Left ventricle myocardium inferior (tissue), 1 donor: ENCODE results near the gene PGLYRP4. TPM values are rescaled to one million over a fixed set of nuclear protein-coding genes. Genes with fewer than 3 reads are reported as not detected.

ENCODE experiments used
- DNase-seq: peaks from one replicate; pipeline ENCODE4 v3.0.0-alpha.2; 2020
- H3K27ac ChIP-seq: fragments of 200-600 bp; replicated peaks from 2 replicates; pipeline ENCODE4 v1.8.0; 2021
- H3K27me3 ChIP-seq: fragments of 200-600 bp; 2 replicates; pipeline ENCODE4 v1.8.0; 2021; ENCODE audit warnings: low read depth
- H3K36me3 ChIP-seq: fragments of 200-600 bp; 2 replicates; pipeline ENCODE4 v1.8.0; 2021
- H3K4me1 ChIP-seq: fragments of 200-600 bp; 2 replicates; pipeline ENCODE4 v1.8.0; 2021
- H3K4me3 ChIP-seq: fragments of 200-600 bp; 2 replicates; pipeline ENCODE4 v1.8.0; 2021; ENCODE audit warnings: mild to moderate bottlenecking, moderate library complexity
- H3K9me3 ChIP-seq: fragments of 200-600 bp; replicated peaks from 2 replicates; pipeline ENCODE4 v1.8.0; 2021
- CTCF ChIP-seq: fragments of 200-600 bp; IDR thresholded peaks from 2 replicates; pipeline ENCODE4 v1.8.0; 2021; ENCODE audit warnings: antibody characterized with exemption, mild to moderate bottlenecking, borderline replicate concordance
- intact Hi-C: fragments of 100-400 bp; cut with micrococcal nuclease; formaldehyde crosslinking; loops from one replicate; pipeline ENCODE4 v1.11.0; 2022
- total RNA-seq: library from RNA; stranded (reverse); fragmentation: NEBNext Ultra II Directional; extraction: Animal tissue kit (Norgen Biotek cat#: 25700); gene quantifications from one replicate; pipeline ENCODE4 v1.2.1, GENCODE V29; 2021
- donor health status: DM: no; HTN: yes; CAD: no; lungs with severe emphysema.

PGLYRP4 gene
- total RNA-seq, 1 donor from 2014 or later: not detected

- no peak for TF ChIP-seq CTCF
- intact Hi-C loops: no loop called here
These were observed 8.3 kb downstream of the PGLYRP4 start for GRCh38 chr1:153340356-153340755.

GRCh38 chr1:153339802-153340201, 8.8 kb downstream of the PGLYRP4 start:
- H3K4me3 ChIP-seq: no peak overlapping the region
- intact Hi-C loops: no loop called here
- no peak for TF ChIP-seq CTCF
- peaks cover 50% of the 10 kb centered on the region for H3K27me3 ChIP-seq
- no peak overlapping the region for H3K27ac ChIP-seq
- no peaks in the 10 kb centered on the region for H3K4me1 ChIP-seq
- no peaks in the 10 kb centered on the region for H3K9me3 ChIP-seq
- no peaks in the 10 kb centered on the region for H3K36me3 ChIP-seq
- DNase-seq: no peak

More at GRCh38 chr1:153340356-153340755, 8.3 kb downstream of the PGLYRP4 start:
- Histone ChIP-seq H3K9me3 (no peaks in the 10 kb centered on the region), H3K4me1 (no peaks in the 10 kb centered on the region), H3K27ac (no peak overlapping the region), H3K4me3 (no peak overlapping the region), H3K36me3 (no peaks in the 10 kb centered on the region), H3K27me3 (peaks cover 53% of the 10 kb centered on the region)
- DNase-seq: no peak

GRCh38 chr1:153337980-153338853, 10.4 kb downstream of the PGLYRP4 start:
- Histone ChIP-seq H3K27ac (no peak overlapping the region), H3K4me3 (no peak overlapping the region), H3K36me3 (no peaks in the 10 kb centered on the region), H3K27me3 (peaks cover 50% of the 10 kb centered on the region), H3K9me3 (no peaks in the 10 kb centered on the region), H3K4me1 (no peaks in the 10 kb centered on the region)
- intact Hi-C loops: no loop called here
- no peak for DNase-seq
- no peak for TF ChIP-seq CTCF

- intact Hi-C loops: no loop called here
- H3K36me3 ChIP-seq: no peaks in the 10 kb centered on the region
- no peak overlapping the region for H3K27ac ChIP-seq
- peaks cover 40% of the 10 kb centered on the region for H3K27me3 ChIP-seq
- H3K4me1 ChIP-seq: no peaks in the 10 kb centered on the region
- TF ChIP-seq CTCF: no peak
- H3K4me3 ChIP-seq: no peak overlapping the region
- no peak for DNase-seq
- peaks cover 7% of the 10 kb centered on the region for H3K9me3 ChIP-seq
These were observed 12.0 kb downstream of the PGLYRP4 start for GRCh38 chr1:153336650-153337049.

GRCh38 chr1:153333902-153334301, 14.7 kb downstream of the PGLYRP4 start:
- H3K27ac ChIP-seq: no peak overlapping the region
- H3K4me3 ChIP-seq: no peak overlapping the region
- no peaks in the 10 kb centered on the region for H3K36me3 ChIP-seq
- H3K27me3 ChIP-seq: peaks cover 28% of the 10 kb centered on the region
- TF ChIP-seq CTCF: no peak
- intact Hi-C loops: no loop called here
- H3K9me3 ChIP-seq: peaks cover 24% of the 10 kb centered on the region
- H3K4me1 ChIP-seq: no peaks in the 10 kb centered on the region
- DNase-seq: no peak
